ENCODE data around the gene RARS2.

RARS2 gene

DNA sequence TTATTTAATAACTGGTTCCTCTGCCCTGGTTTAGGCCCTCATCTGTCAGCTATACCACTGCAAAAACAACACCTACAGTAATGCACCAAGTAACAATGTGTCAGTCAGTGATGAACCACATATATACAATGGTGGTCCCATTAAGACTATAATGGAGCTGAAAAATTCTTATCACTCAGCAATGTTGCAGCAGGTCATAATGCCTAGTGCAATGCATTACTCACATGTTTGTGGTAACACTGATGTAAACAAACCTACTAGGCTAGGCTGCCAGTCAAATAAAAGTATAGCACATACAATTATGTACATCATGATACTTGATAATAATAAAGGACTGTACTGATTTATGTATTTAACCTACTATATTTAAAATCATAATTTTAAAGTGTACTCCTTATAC lies 31.3 kb downstream of the RARS2 start:
- no peaks in the 10 kb centered on the region for H3K9me2 ChIP-seq (replicated peaks; ENCODE audit: low read depth, low read length)
- no peak overlapping the region for H2AFZ ChIP-seq (ENCODE audit: low read length)
- no peaks in the 10 kb centered on the region for H3K79me2 ChIP-seq (ENCODE audit: insufficient read depth, low read length)

GRCh38 chr6:87555506-87555905 lies 34.3 kb downstream of the RARS2 start:
- H3K79me2 ChIP-seq (ENCODE audit: insufficient read depth, low read length) = no peaks in the 10 kb centered on the region
- no peaks in the 10 kb centered on the region for H3K9me3 ChIP-seq (ENCODE audit: insufficient read depth, low read depth, low read length)
- H3K4me1 ChIP-seq (ENCODE audit: insufficient read depth, low read length, poor library complexity, severe bottlenecking) = no peaks in the 10 kb centered on the region
- H3K9ac ChIP-seq (ENCODE audit: low read depth, low read length, poor library complexity, severe bottlenecking) = no peak overlapping the region
- TF ChIP-seq CTCF (conservative IDR thresholded peaks at IDR 0.05; ENCODE audit: low read length) (no peak), EZH2phosphoT487 (IDR thresholded peaks at IDR 0.05; ENCODE audit: borderline replicate concordance) (no peak)
- no peaks in the 10 kb centered on the region for H3K27me3 ChIP-seq (ENCODE audit: insufficient read depth, low read length, poor library complexity, severe bottlenecking)
- no peaks in the 10 kb centered on the region for H4K20me1 ChIP-seq (ENCODE audit: insufficient read depth, low read length, poor library complexity, severe bottlenecking)
- H3K36me3 ChIP-seq (ENCODE audit: insufficient read depth, low read length) = peaks cover 57% of the 10 kb centered on the region; the same call in 1 of the 2 replicates
- H3K9me2 ChIP-seq (replicated peaks; ENCODE audit: low read depth, low read length) = no peaks in the 10 kb centered on the region
- H3F3A ChIP-seq (ENCODE audit: low read depth) = no peaks in the 10 kb centered on the region
- no peak overlapping the region for H2AFZ ChIP-seq (ENCODE audit: low read length)
- no peak overlapping the region for H3K4me3 ChIP-seq (ENCODE audit: low read length, poor library complexity, severe bottlenecking)
- H3K4me2 ChIP-seq (ENCODE audit: low read depth, low read length, poor library complexity, severe bottlenecking) = no peak overlapping the region

More for the DNA sequence above, 31.3 kb downstream of the RARS2 start:
- no peaks in the 10 kb centered on the region for H3F3A ChIP-seq (ENCODE audit: low read depth)
- no peaks in the 10 kb centered on the region for H3K4me1 ChIP-seq (ENCODE audit: insufficient read depth, low read length, poor library complexity, severe bottlenecking)
- H3K9me3 ChIP-seq (ENCODE audit: insufficient read depth, low read depth, low read length) = no peaks in the 10 kb centered on the region
- H3K36me3 ChIP-seq (ENCODE audit: insufficient read depth, low read length) = peaks cover 65% of the 10 kb centered on the region; the same call in 1 of the 2 replicates
- H3K4me2 ChIP-seq (ENCODE audit: low read depth, low read length, poor library complexity, severe bottlenecking) = no peak overlapping the region
- H4K20me1 ChIP-seq (ENCODE audit: insufficient read depth, low read length, poor library complexity, severe bottlenecking) = no peaks in the 10 kb centered on the region
- H3K27me3 ChIP-seq (ENCODE audit: insufficient read depth, low read length, poor library complexity, severe bottlenecking) = no peaks in the 10 kb centered on the region
- no peak overlapping the region for H3K9ac ChIP-seq (ENCODE audit: low read depth, low read length, poor library complexity, severe bottlenecking)
- H3K4me3 ChIP-seq (ENCODE audit: low read length, poor library complexity, severe bottlenecking) = no peak overlapping the region
- TF ChIP-seq CTCF (conservative IDR thresholded peaks at IDR 0.05; ENCODE audit: low read length) (no peak), EZH2phosphoT487 (IDR thresholded peaks at IDR 0.05; ENCODE audit: borderline replicate concordance) (no peak)

GRCh38 chr6:87553159-87553765 lies 36.5 kb downstream of the RARS2 start:
- TF ChIP-seq CTCF (conservative IDR thresholded peaks at IDR 0.05; ENCODE audit: low read length) = no peak
- no peak for TF ChIP-seq EZH2phosphoT487 (IDR thresholded peaks at IDR 0.05; ENCODE audit: borderline replicate concordance)
- H3K36me3 ChIP-seq (ENCODE audit: insufficient read depth, low read length) = peaks cover 51% of the 10 kb centered on the region; the same call in 1 of the 2 replicates

More at GRCh38 chr6:87553159-87553765, 36.5 kb downstream of the RARS2 start:
- no peak overlapping the region for H3K4me2 ChIP-seq (ENCODE audit: low read depth, low read length, poor library complexity, severe bottlenecking)
- H3K79me2 ChIP-seq (ENCODE audit: insufficient read depth, low read length) = no peaks in the 10 kb centered on the region
- H3K9me2 ChIP-seq (replicated peaks; ENCODE audit: low read depth, low read length) = no peaks in the 10 kb centered on the region
- H3K9me3 ChIP-seq (ENCODE audit: insufficient read depth, low read depth, low read length) = no peaks in the 10 kb centered on the region
- H3K4me1 ChIP-seq (ENCODE audit: insufficient read depth, low read length, poor library complexity, severe bottlenecking) = no peaks in the 10 kb centered on the region
- H3K4me3 ChIP-seq (ENCODE audit: low read length, poor library complexity, severe bottlenecking) = no peak overlapping the region
- H2AFZ ChIP-seq (ENCODE audit: low read length) = no peak overlapping the region
- H4K20me1 ChIP-seq (ENCODE audit: insufficient read depth, low read length, poor library complexity, severe bottlenecking) = no peaks in the 10 kb centered on the region
- no peak overlapping the region for H3K9ac ChIP-seq (ENCODE audit: low read depth, low read length, poor library complexity, severe bottlenecking)
- H3K27me3 ChIP-seq (ENCODE audit: insufficient read depth, low read length, poor library complexity, severe bottlenecking) = no peaks in the 10 kb centered on the region
- no peaks in the 10 kb centered on the region for H3F3A ChIP-seq (ENCODE audit: low read depth)
